Measurements from ENCODE around the gene APOH.

The APOH gene

GRCh38 chr17:66233023-66233753 is 4.0 kb upstream of the APOH start:
- DNase-seq, result no peak

- no peak for DNase-seq
Measured at GRCh38 chr17:66230922-66231591, 1.8 kb upstream of the APOH start.

- no peak for DNase-seq
Measured at GRCh38 chr17:66229783-66230538, 746 bp upstream of the APOH start.

GRCh38 chr17:66227212-66228045 is 1.8 kb downstream of the APOH start:
- no peak for DNase-seq

DNA sequence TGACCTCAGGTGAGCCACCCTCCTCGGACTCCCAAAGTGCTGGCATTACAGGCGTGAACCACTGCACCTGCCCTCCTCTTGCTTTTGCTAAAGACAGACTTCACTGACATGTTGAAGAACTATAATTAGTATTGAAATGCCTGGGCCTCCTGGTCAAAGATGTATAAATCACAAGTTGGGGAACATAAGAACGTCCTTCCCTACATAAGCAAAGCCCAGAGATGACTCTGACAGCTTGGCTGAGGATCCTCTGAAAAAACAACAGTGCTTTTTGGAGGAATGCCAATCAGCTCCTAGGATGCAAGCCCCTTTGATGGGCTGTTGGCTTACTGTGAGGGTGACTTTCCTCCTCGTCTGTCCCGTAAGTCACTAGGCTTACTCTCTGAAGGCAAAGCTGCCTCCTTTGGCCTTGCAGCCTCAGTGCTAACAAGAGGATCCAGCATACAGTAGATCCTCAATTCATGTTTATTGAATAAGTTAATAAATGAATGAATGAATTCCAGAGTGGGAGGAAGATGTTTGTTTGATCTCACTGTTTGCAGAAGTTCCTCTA is 6.3 kb downstream of the APOH start:
- DNase-seq, result no peak

- no peak for DNase-seq
Measured at GRCh38 chr17:66221755-66222530, 7.3 kb downstream of the APOH start.

- DNase-seq, result no peak
Measured at GRCh38 chr17:66221343-66221742, 7.9 kb downstream of the APOH start.

- no peak for DNase-seq
Measured at GRCh38 chr17:66220079-66220835, 9.0 kb downstream of the APOH start.

GRCh38 chr17:66215529-66215911 is 13.7 kb downstream of the APOH start:
- DNase-seq, result no peak

DNA sequence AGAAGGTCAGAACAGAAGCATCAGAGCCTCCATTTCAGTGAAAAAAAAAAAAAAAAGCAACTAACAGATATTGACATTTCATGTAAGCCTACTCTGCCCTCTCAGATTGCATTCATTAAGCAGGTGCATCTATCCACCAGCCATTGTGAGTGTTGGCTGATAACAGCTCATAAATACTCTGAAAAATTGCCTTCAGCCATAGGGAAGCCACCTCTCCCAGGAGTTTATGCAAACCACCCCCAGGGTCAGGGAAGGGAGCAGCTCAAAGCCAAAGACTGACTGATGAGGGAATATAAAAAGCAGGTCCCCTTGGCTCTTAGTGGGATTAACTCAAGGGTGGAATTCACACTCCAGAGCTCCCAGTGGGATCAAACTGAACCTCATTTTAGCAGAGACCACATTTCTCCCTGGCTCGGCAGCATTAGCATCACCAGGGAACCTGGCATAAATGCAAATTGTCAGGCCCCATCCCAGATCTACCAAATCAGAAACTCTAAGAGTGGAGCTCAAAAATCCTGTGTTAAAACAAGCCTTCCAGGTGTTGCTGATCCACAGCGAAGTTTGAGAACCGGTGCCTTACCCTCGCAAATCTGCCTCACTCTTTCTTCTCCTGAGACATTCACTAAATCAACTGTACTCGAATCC is 14.2 kb downstream of the APOH start:
- DNase-seq, result no peak

GRCh38 chr17:66211047-66211810 is 18.0 kb downstream of the APOH start:
- DNase-seq, result no peak

DNA sequence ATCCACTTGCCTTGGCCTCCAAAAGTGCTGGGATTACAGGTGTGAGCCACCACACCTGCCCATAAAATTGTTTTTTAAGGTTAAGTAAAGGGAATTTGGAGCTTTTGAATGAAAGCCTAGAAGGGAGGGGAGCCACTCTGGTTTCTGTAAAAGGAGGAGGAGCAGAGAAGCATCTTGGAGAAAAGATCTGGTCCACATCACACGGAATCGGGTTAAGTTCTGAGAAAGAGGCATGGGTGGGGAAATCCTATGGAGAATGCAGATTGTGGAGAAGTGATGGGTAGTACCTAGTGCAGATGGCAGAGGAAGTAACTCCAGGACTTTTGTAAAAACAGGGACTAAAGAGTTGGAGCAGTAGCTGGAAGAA is 19.0 kb downstream of the APOH start:
- no peak for DNase-seq

DNA sequence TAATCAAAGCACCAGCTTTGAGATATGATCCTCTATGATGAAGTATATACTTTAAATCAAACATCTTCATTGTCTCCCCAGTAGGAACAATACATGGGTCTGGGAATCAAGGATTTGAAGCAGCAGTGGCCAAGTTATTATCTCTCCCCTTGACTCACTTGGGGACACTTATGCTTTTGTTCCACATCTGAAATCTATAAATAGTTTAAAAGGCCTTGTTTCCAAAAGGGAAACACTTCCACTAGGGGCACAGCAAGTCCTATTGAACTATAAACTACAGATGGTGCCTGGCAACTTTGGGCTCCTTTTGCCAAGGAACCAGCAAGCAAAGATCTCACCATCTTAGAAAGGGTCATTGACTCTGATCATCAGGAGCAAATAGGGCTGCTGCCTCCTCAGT is 21.3 kb downstream of the APOH start:
- DNase-seq, result no peak

- no peak for DNase-seq
Measured at GRCh38 chr17:66203274-66204015, 25.8 kb downstream of the APOH start.

DNA sequence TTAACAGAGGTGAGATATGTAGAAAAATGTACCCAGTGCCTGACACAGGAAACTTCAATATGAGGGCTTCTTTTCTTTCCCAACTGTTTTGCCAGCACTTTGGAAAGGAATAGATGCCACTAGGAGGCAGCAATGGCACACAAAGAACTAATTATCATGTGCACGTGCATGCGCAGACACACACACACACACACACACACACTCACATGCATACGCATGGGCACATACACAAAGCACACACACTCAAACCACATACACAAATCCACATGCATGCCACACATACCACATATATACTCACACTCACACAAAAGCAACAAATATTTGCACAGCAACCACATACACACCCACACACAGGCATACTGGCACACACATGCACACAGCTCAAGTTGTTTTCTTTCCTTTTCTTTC is 28.5 kb downstream of the APOH start:
- peak in 1 of 2 experiments; percentile 64 for DNase-seq

GRCh38 chr17:66198242-66198641 is 31.0 kb downstream of the APOH start:
- no peak for DNase-seq

GRCh38 chr17:66192378-66192687 is 36.9 kb downstream of the APOH start:
- no peak for DNase-seq

DNA sequence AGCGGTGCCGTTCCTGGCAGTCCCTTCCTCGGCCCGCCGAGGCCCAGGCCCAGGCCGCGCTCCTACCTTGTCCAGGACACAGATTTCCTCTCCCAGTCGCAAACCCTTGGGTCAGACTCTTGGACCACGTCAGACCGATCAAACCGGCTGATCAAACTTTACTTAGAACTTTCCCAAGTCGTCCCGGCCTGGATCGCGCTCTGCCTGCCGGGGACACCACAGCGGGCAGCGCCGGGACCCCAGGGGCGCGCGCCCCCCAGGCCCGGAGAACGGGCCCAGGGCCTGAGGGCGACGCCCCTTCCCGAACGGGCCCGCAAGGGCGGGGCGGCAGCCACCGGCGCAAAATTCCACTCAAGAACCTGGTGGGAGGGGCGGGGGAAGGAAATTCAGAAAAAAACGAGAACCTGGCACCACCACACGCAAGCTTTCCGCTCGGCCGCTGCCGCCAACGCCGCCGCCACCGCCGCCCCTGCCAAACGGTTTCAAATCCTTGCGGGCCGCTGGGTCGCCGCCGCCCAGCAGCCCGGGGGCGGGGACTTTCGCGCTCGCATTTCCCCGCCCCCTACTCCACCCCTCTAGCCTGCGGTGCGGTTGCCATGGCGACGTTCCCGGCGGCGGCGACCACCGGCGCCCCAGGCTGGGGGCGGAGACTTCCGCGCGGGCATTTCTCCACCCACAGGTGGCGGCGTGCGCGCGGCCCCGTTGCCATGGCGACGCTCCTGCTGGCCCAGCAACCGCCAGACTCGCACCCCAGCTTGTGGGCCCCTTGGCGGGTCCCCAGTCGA is 37.4 kb downstream of the APOH start, which contains the start of gene CEP112:
TSS of gene CEP112 (minus strand) at position 541 of the 785 bp plus-strand sequence.
- DNase-seq, result peak; percentile 57 to 80

All from NCI-H187 (cell line).